Heart left ventricle (tissue), 13 donors: ENCODE results near the gene DUSP19.

Experiments used
- CTCF ChIP-seq, 12 donors: fragments of 200-600 bp; sonication (generic) in 4 of 12; IDR thresholded peaks; one replicate each; pipeline versions ENCODE4 v1.5.0 to v1.8.0; 2018 to 2022; ENCODE audit warnings: antibody characterized with exemption in 12 of 12, mild to moderate bottlenecking in 5 of 12
- POLR2A ChIP-seq, 2 donors: fragments of 450-650 bp; IDR thresholded peaks; one replicate each; pipeline ENCODE4 v1.6.1; 2017; ENCODE audit warnings: antibody characterized with exemption in 2 of 2, mild to moderate bottlenecking in 2 of 2, moderate library complexity in 2 of 2
- donor health status: ischemic (EF 13 %, LVEDD 7.1; RV severe dilation, severe dysfunction).
- donor health status: DM: no; HTN: yes; CAD: no.
- donor health status: DM: no; HTN: no; CAD: no.
- donor health status: ischemic (EF 25% LVEDD 6.9; RV normal size, moderate dysfunction).
- donor health status: ischemic (EF 25% LVEDD 5.7; RV mildly dilated, moderate dysfunction).
- donor health status: ischemic (EF 35%, LVEDD 5.7; RV mildly dilated, moderate dysfunction).
- donor health status: nonischemic (EF 11% LVEDD 7.7; RV severe dilation, severe dysfunction).
- donor health status: DM: yes; HTN: yes; CAD: no.
- donor health status: PGD.
- donor health status: ischemic (EF 29% LVEDD 5.4; RV normal size, mild dysfunction).
- donor health status: nonischemic (EF 23%, LVEDD 6.1; RV moderate dilation, normal function).

- peak in 1 of 2 donors; percentile 37 for TF ChIP-seq POLR2A (IDR thresholded peaks at IDR 0.05)
- no peak for TF ChIP-seq CTCF (IDR thresholded peaks at IDR 0.05)
Measured at GRCh38 chr2:183123959-183124221, 45.3 kb downstream of the DUSP19 start.
